Sigmoid colon (tissue), 4 donors: Measurements from ENCODE around the gene SMYD4.
A peak's percentile ranks its signal among the peaks of the same experiment; 100 is the strongest.

ENCODE experiments used
- POLR2A ChIP-seq, 2 donors: fragments of 450-650 bp; IDR thresholded peaks; one replicate each; pipeline ENCODE4 v1.6.1; 2016; ENCODE audit warnings: antibody characterized with exemption in 2 of 2, mild to moderate bottlenecking in 2 of 2, moderate library complexity in 2 of 2
- POLR2AphosphoS5 ChIP-seq, 4 donors: sonication (generic); formaldehyde crosslinking; IDR thresholded peaks; one replicate each; pipeline ENCODE4 v1.6.1; 2017; ENCODE audit warnings: antibody characterized with exemption in 4 of 4
- TF ChIP-seq, protein P1 (sequence below), 4 experiments: fragments of 450-650 bp in 3 of 4; fragments of 200-600 bp in 1 of 4; IDR thresholded peaks; one replicate each; pipeline ENCODE4 v1.5.1; 2016 to 2019; ENCODE audit warnings: antibody characterized with exemption in 4 of 4, mild to moderate bottlenecking in 3 of 4, moderate library complexity in 2 of 4

DNA sequence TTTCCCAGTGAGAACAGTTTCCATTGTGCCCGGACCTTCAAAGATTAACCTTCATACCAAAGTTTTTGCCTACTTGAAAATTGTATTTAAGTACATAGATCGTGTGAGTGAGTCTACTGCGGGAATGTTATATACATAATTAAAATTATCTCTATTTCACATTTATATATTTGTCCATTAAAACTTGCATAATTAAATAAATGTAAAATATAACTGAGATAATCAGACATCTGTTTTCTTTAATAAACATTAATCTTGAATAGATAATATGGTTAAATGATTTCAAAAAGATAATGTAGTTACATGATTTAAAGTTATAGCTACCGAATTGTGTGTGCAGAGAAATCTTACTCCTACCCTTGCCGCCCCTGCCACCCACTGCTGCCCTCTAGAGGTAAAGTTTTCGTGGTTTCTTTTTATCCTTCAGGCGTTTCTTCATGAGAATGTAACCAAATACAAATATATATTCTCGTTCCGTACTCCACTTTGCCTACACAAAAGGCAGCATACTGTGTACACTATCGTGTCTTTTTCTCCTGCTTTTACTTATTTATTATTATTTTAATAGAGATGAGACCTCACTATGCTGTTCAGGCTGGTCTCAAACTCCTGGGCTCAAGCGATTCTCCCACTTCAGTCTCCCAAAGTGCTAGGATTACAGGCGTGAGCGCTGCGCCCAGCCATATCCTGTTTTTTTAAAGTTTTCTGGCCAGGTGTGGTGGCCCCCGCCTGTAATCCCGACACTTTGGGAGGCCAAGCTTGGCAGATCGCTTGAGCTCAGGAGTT lies 35.7 kb upstream of the SMYD4 start:
- TF ChIP-seq, protein P1, sequence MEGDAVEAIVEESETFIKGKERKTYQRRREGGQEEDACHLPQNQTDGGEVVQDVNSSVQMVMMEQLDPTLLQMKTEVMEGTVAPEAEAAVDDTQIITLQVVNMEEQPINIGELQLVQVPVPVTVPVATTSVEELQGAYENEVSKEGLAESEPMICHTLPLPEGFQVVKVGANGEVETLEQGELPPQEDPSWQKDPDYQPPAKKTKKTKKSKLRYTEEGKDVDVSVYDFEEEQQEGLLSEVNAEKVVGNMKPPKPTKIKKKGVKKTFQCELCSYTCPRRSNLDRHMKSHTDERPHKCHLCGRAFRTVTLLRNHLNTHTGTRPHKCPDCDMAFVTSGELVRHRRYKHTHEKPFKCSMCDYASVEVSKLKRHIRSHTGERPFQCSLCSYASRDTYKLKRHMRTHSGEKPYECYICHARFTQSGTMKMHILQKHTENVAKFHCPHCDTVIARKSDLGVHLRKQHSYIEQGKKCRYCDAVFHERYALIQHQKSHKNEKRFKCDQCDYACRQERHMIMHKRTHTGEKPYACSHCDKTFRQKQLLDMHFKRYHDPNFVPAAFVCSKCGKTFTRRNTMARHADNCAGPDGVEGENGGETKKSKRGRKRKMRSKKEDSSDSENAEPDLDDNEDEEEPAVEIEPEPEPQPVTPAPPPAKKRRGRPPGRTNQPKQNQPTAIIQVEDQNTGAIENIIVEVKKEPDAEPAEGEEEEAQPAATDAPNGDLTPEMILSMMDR (IDR thresholded peaks at IDR 0.05), result peak in 3 of 4 experiments; percentile 37 to 54 (median 41)
- TF ChIP-seq POLR2A (IDR thresholded peaks at IDR 0.05) (no peak), POLR2AphosphoS5 (IDR thresholded peaks at IDR 0.05) (no peak)
